Stimulated activated CD4-positive, alpha-beta T cell treated with anti-CD3 and anti-CD28 coated beads, Interleukin-15, amount 100 ng/mL, for 24 hours (primary cell): ENCODE data around the gene FNDC3B.

ENCODE experiments used
- DNase-seq: peaks from one replicate; pipeline ENCODE4 v3.0.0-alpha.2; 2020

Gene FNDC3B

GRCh38 chr3:172272698-172273097 is 233.3 kb downstream of the FNDC3B start:
- DNase-seq, result no peak

DNA sequence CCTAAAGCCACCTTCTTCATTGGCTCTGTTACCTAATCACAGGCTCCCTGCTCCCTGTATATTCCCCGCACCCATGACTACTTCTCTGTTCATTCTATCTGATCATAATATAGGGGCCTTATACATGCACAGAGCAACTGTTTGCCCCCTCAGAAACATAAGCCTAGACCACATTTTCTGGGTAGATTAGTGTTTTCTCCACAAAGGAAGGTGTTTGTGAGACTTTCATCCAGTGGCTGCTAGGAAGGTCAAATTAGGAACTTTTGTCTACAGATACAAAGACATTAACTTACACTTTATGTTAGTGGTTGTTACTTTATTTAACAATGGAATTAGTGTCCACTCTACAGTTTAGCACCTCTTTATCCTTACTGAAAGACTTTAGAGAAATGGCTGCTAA is 234.0 kb downstream of the FNDC3B start:
- DNase-seq, result no peak

DNA sequence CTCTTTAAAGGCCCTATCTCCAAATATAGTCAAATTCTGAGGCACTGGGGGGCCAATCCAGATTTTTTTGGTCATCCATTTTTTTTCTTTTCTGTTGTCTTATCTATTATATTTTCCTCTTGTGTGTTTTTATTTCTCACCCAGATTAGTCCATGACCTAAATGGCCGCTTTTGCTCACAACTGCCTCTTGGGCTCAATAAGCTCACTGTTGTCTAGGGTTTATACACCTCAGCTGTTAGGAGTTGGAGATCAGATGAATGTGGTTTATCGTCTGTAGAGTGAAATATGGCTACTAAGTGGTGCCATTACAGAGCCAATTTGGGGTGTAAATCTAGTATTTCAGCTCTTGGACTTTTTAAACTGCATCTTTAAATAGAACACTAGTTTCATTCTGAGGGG is 235.5 kb downstream of the FNDC3B start:
- no peak for DNase-seq

GRCh38 chr3:172275586-172275985 is 236.2 kb downstream of the FNDC3B start:
- no peak for DNase-seq

- no peak for DNase-seq
Observed at GRCh38 chr3:172276103-172276502, 236.7 kb downstream of the FNDC3B start.

GRCh38 chr3:172277151-172277652 is 237.8 kb downstream of the FNDC3B start:
- no peak for DNase-seq

DNA sequence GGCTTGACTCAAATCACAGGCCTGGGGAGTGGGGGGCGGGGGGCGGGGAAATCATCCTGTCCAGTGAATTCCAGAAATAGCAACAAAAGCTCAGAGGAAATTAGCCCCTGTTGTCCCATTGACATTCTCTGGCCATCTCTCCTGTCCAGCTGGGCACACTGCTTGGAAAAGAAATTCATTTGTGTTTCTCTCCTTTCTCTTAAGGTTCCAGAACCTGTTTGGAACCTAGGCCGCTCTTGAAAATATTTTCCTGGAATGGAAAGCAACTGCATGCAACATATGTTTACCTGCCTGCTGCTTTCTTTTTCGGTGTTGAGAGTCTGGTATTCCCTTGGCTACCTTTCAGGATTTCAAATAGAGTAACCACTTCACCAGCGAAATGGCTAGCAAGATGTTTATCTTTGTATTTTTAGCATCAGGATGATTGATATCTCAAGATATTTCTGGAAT is 239.8 kb downstream of the FNDC3B start:
- no peak for DNase-seq

- no peak for DNase-seq
Observed at GRCh38 chr3:172279974-172280373, 240.6 kb downstream of the FNDC3B start.

GRCh38 chr3:172280406-172281051 is 241.2 kb downstream of the FNDC3B start:
- no peak for DNase-seq

DNA sequence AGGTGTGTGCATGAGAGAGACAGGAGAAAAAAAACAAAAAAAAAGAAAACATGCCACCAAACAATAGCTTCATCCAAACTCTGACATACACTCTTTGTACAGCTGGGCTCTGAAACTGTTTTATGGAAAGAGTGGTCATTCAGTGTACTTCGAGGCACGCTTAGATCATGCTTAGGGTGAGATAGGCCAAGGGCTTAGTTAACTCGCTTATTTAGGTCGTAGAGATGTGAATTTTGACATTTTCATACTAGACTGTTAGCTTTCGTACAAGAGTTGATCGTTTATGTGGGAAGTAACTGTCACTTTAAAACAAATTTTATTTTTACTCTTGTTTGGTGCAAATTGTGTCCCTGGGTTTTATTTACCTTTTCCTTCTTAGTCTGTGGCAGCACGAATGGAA is 242.5 kb downstream of the FNDC3B start:
- no peak for DNase-seq

DNA sequence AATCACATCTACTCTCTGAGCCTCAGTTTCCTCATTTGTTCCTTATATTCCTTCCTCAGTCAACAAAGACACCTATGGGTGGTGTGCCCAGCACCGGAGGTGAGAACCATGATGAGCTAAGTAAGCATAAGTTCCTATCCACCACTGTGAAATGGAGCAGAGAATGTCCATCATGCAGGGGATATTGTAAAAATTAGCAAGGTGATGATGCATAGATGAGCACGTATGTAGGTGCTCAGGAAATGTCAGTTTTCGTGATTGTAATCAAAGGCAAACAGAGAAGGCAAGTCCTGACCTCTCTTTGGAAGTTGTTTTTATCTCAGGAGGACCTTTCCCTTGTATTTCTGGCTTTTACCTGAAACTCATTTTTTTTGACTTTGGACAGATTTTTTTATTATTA is 243.5 kb downstream of the FNDC3B start:
- no peak for DNase-seq

- no peak for DNase-seq
Observed at GRCh38 chr3:172283841-172284357, 244.5 kb downstream of the FNDC3B start.

GRCh38 chr3:172285844-172286243 is 246.5 kb downstream of the FNDC3B start:
- DNase-seq, result no peak

GRCh38 chr3:172286548-172287148 is 247.3 kb downstream of the FNDC3B start:
- DNase-seq, result no peak

DNA sequence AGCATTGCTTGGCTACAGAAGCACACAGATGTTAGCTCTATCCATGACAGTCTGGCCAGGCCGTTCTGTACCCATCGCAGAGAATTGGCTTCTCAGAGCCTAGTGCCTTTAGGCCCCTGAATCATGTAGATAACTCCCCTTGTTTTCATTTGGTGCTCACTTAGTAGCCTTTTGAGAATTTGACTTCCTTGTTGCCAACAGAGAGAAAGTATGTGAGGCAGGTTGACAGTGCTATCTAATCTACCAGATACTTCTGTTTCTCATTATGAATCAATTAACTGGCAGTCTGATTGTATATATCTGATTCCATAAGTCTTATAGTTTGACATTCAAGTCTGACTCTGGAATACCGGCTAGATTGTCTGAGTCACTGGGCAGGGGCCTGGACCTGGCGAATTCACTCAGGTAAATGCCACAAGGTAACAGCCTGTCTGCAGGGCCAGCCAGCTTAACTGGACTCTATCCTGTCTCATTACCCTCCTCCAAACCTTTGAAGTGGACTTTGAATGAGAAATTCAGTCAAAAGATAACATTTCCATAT is 248.6 kb downstream of the FNDC3B start:
- no peak for DNase-seq

DNA sequence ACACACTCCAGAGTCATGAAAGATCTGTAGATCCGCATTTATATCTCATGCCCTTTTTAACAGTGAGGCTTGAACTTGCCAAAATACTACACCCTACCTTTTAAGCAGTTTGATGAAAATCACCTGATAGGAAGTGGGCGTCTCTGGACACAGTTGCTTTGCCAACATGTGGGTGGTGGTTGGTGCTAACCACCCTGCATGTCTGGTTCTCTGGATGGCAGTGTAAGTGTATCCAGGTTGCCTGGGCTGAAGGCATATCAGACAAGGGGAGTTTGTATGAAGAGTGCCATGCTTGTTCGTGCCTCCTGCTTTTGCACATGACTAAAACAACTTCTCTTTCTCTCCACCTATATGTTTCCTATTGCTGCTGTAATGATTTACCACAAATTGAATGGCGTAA is 249.3 kb downstream of the FNDC3B start:
- DNase-seq, result no peak

DNA sequence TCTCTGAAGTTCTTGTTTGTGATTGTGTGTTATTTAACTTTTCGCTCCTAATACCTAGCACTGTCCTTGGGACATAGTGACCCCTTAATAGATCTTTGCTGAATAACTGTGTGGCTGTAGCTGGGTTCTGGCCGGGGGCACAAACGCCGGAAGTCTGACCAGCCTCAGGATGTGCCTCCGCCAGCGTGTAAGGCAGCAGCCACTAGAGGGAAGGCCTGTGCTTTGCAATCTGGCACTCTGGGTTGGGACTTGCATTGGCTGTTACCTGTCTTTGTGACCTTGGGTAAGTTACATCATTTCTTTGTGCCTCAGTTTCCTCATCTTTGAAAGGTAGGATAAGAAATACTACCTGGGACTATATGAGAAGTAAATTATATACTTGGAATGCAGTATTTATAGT is 250.2 kb downstream of the FNDC3B start:
- DNase-seq, result no peak

- DNase-seq, result no peak
Observed at GRCh38 chr3:172290457-172290856, 251.1 kb downstream of the FNDC3B start.

DNA sequence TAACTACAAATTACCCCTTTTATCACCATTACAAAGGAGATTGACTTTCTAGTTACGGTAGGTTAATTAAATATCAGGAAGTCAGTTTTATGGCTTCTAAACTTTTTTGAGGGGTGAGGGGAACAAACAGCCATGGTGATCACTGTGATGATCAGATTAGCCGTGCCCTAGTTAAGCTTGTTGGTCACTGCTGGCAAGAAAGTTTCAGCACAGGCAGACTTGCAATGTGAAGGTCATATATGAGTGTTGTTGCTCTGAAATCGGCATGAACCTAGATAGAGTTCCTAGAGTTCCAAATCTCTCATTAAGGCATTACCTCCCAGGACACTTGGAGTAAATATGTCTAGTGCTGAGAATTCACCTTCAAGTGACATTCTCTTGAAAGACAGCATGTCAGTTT is 252.3 kb downstream of the FNDC3B start:
- no peak for DNase-seq

DNA sequence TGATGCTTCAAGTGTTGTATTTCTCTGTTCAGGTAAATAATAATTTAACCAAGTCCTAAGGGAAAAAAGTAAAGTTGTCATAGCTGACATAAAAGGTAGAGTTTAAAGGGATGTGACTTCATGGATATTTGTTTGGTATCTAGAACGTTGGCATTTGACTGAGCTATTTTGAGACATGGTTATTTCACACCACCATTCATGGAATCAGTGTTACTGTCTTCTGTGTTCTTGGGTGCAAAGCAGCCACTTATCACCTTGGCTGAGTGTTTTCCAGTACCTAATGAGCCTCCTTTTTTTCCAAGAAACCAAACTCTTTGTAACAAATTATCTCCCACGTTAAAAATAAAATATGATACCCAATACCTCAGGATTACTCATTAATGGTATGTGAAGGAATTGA is 253.0 kb downstream of the FNDC3B start:
- no peak for DNase-seq

- no peak for DNase-seq
Observed at GRCh38 chr3:172293093-172293492, 253.7 kb downstream of the FNDC3B start.

GRCh38 chr3:172294223-172294806 is 254.9 kb downstream of the FNDC3B start:
- no peak for DNase-seq

DNA sequence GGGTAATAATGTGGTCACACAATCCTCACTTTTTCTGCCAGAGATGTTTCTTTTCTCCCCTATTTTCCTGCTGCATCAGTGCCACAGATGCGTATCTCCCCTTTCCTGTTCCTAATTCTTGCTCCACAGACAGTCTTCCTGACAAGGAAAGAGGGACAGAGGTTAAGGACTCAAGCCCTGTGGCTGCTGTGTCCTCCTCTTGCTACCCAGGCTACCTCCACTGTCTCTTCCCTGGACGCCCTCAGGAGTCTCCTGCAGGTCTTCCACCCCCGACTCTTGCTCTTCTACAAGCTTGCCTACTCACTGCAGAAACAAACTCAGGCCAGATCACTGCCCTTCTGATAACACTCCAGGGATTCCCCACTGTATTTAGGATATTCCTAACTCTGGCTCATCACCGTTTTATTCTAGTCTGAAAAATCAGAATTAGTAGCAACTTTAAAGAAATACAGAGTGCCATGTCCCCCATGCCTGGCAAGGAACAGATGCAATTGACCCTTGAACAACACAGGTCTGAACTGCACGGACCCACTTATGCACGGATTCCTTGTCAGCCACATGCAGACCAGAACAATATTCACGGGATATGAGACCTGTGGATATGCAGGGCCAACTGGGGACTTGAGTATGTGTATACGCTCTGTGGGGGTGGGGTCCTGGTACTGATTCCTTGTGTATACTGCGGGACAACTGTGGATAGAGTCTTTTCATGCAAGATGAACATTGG is 257.0 kb downstream of the FNDC3B start:
- DNase-seq, result no peak
